Ammon's horn (tissue), 1 donor: ENCODE results near the gene ERC2.
"Not testable (repeated sequence)": the region's sequence is repeated elsewhere in the genome, so short reads cannot be mapped to it uniquely, and the experiment has no call there.

Experiments used
- DNase-seq: peaks from one replicate; pipeline ENCODE4 v3.0.0-alpha.2; 2016; ENCODE audit warnings: low spot score

The ERC2 gene

GRCh38 chr3:56309465-56309864, 158.8 kb downstream of the ERC2 start:
- DNase-seq = no peak

GRCh38 chr3:56308471-56308870, 159.8 kb downstream of the ERC2 start:
- no peak for DNase-seq

GRCh38 chr3:56304069-56304468, 164.2 kb downstream of the ERC2 start:
- no peak for DNase-seq

- DNase-seq = peak; percentile 78
Observed at GRCh38 chr3:56303487-56303886, 164.8 kb downstream of the ERC2 start.

- DNase-seq = no peak
Observed at GRCh38 chr3:56302417-56302816, 165.8 kb downstream of the ERC2 start.

- DNase-seq = no peak
Observed at GRCh38 chr3:56297281-56297840, 170.9 kb downstream of the ERC2 start.

- DNase-seq = no peak
Observed at GRCh38 chr3:56296361-56296760, 171.9 kb downstream of the ERC2 start.

- no peak for DNase-seq
Observed at GRCh38 chr3:56295161-56295560, 173.1 kb downstream of the ERC2 start.

GRCh38 chr3:56294286-56294685, 174.0 kb downstream of the ERC2 start:
- peak; percentile 13 for DNase-seq

- no peak for DNase-seq
Observed at GRCh38 chr3:56291953-56292352, 176.3 kb downstream of the ERC2 start.

- DNase-seq = peak; percentile 18
Observed at GRCh38 chr3:56291244-56291680, 177.0 kb downstream of the ERC2 start.

GRCh38 chr3:56290374-56290773, 177.9 kb downstream of the ERC2 start:
- DNase-seq = no peak

- no peak for DNase-seq
Observed at GRCh38 chr3:56288258-56288657, 180.0 kb downstream of the ERC2 start.

- DNase-seq = no peak
Observed at GRCh38 chr3:56282341-56282740, 185.9 kb downstream of the ERC2 start.

GRCh38 chr3:56277236-56277635, 191.0 kb downstream of the ERC2 start:
- DNase-seq = no peak

- no peak for DNase-seq
Observed at GRCh38 chr3:56275120-56275519, 193.1 kb downstream of the ERC2 start.

GRCh38 chr3:56269755-56270535, 198.3 kb downstream of the ERC2 start:
- DNase-seq = peak; percentile 12

- no peak for DNase-seq
Observed at GRCh38 chr3:56268616-56269383, 199.5 kb downstream of the ERC2 start.

- not testable (repeated sequence) for DNase-seq
Observed at GRCh38 chr3:56261852-56262251, 206.4 kb downstream of the ERC2 start.

- DNase-seq = peak; percentile 5
Observed at GRCh38 chr3:56260262-56260661, 208.0 kb downstream of the ERC2 start.

GRCh38 chr3:56257826-56258225, 210.4 kb downstream of the ERC2 start:
- no peak for DNase-seq

GRCh38 chr3:56254835-56255234, 213.4 kb downstream of the ERC2 start:
- no peak for DNase-seq
